HG03442 (cell line): ENCODE results near the gene TSHZ2.

Experiments
- ATAC-seq: cut with Tn5 transposase; IDR thresholded peaks from one replicate; pipeline ENCODE4 v1.9.1; 2021; ENCODE audit warnings: mild to moderate bottlenecking, moderate library complexity; ENCODE audit not compliant: unreplicated experiment

TSHZ2 gene

DNA sequence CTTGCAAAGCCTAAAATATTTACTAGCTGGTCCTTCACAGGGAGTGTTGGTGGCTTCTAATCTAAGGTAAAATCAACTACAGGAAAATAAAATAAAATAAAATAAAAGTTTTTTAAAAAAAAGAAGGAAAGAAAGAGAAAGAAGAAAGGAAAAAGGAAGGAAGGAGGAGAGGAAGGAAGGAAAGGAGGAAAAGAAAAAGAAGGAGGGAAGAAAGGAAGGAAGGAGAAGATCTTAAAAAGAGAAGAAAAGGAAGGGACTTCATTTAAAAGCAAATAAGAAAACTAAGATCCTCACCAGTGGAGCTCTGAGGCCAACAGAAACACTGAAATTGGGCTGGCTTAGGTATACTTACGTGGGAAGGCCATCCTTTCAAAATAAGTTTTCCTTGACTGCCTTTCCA is 178.4 kb downstream of the TSHZ2 start:
- no peak for ATAC-seq

DNA sequence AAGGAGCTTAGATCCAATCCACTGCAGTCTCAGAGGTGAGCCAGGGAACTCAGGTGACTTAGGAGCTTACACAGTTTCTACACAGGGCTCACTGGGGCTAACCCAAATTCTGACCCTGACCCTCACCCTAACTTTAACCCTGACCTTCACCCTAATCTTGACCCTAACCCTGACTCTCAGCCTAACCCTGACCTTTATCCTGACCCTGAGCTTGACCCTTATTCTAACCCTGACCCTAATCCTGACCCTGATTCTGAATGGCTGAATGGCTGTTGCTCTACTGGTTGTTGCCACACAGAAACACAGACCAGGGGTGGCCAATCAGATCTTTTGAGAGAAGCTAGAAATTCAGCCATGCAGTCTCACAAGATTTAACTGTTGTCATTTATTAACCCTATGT is 180.1 kb downstream of the TSHZ2 start:
- ATAC-seq, result no peak

DNA sequence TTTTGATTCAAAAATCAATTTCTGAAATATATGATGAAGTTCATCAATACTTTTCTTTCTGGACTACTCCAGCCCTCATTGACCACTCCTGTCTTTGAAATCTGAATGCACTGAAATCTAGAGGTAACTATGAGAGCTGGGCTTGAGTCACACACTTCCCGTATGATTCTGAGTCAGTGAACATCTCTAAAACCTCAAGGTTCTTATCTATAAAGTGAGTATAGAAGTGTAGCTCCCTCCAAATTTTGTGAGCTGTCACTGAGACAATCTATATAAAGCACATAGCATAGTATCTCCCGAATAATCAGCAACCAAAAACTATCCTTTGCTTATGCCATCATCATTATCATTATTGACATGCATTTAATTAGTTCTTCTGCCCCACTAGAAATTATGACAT is 182.4 kb downstream of the TSHZ2 start:
- ATAC-seq, result peak; percentile 75

DNA sequence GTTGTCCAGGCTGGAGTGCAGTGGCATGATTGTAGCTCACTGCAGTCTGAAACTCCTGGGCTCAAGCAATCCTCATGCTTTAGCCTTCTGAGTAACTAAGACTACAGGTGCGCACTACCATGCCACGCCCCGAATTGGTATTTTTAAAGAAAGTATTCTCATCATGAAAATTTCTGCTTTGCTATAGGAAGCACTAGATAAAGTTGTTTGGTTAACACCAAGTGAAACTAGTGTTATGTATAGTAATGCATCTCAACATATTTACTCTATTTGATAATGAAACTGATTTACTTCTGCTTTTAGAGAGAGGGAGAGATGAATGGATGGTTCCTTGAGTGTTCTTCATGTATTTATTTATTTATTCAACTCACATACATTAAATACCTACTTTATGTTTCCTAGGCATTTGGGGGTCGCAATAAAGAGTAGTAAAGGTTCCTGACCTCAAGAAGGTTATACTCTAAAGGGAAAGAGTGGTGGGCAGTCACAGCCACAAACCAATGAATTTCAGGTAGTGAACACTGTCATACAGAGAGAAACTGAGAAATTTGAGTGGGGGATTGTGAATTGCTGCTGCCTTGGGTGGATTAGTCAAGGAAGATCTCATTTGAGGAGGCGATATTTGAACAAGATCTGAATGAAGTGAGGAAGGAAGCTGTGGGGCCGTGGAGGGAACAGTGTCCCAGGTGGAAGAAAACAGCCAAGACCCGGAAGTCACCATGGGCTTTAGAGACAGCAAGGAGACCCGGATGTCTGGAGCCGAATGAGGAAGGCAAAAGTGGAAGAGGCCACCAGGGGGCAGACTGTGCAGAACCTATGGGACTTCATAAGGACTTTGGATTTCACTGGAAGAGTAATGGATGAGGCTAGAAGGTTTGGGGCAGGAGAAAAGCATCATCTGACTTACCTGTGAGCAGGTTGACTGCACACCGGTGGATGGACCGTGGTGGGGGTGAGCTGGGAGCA is 185.6 kb downstream of the TSHZ2 start:
- peak; percentile 78 for ATAC-seq

DNA sequence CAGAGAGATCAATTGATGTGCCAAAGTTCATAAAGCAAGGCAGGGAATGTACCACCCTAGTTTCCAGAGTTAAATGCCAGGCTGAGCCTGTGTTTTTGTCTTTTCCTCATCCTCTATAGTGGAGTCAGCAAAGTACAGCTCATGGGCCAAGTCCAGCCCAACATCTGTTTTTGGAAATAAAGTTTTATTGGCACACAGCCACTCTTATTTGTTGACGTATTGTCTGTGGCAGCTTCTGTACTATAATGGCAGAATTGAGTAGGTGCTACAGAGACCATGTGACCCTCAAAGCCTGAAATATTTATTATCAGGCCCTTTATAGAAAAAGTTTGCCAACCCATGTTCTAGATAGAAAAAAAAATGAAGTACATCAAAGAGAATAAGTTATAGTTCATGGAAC is 187.0 kb downstream of the TSHZ2 start:
- ATAC-seq, result no peak

DNA sequence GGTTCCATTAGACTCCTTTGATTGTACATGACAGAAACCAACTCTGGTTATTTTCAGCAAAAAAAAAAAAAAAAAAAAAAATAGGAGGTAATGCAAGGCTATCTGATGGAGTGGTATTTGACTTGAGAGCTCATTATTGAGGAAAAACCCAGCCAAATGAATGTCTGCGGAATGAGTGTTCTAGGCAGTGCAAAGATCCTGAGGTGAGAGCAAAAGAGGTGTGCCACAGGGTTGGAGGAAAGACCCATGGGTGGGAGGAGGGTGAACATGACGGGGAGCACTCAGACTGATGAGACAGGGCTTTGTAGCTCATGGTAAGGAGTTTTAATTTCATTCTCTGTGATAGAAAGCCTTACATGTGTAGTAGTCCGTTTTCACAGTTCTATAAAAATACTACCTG is 188.9 kb downstream of the TSHZ2 start:
- ATAC-seq, result no peak

DNA sequence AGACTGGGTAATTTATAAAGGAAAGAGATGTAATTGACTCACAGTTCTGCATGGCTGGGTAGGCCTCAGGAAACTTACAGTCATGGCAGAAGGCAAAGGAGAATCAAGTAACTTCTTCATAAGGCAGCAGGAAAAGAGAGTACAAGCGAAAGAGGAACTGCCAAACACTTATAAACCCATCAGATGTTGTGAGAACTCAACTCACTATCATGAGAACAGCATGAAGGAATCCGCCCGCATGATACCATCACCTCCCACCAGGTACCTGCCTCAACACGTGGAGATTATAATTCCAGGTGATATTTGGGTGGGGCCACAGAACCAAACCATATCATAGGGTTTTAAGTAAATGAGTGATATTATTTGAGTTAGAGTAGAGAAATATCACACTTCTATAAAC is 189.3 kb downstream of the TSHZ2 start:
- no peak for ATAC-seq

DNA sequence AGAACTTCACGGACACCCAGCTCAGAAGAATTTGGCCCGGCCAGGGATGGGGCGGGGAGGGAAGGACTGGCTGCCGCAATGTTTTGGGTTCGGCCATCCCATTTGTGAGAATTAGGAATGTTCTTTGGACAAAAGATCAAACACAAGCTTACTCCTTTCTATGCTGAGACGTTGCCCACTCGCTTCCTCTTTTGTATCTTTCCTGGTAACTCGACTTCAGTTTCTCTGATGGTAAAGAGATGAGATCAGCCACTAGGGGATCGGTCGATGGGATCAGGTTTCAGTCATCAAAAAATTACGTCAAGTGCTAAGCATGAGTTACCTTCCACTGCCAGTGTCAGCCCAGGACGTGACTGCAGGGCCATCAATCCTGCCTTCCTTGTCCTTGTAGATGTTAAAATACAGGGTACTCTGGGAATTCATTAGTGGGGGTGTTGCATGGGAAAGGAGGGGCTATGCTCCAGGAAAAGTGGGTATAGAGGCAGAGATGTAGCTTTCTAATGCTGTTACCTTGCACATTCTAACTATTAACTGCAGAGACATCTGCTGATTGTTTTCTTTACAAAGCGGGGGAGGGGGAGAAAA is 190.2 kb downstream of the TSHZ2 start:
- ATAC-seq, result no peak

DNA sequence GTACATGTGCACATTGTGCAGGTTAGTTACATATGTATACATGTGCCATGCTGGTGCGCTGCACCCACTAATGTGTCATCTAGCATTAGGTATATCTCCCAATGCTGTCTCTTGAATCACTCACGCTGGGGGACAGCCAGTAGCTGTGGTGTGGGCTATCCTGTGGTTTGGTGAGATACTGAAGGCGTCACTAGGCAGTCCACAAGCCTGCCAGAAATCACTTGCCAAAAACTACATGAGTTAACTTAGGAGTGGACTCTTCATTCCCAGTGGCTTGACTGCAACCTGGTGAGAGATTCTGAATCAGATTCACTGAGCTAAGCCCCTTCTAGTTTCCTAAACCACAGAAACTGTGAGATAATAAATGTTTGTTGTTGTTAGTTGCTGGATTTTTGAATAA is 191.3 kb downstream of the TSHZ2 start:
- ATAC-seq, result no peak

DNA sequence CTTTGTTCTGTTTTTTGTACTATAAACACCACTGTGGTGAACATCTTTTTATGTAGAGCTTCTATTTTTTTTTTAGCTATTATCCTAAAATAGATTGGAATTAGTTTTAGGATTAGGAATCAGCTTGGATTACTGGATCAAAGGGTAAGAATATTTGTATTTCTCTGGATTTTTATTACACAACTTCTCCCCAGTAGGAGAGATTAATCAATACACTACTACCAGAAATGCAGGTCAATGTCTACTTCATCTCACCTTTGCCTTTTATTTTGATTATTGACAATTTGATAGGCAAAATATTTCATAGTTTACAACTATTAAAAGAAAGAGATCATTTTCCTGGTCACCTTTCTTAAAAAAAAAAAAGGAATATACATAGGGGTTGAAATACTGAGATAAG is 191.9 kb downstream of the TSHZ2 start:
- ATAC-seq, result no peak

DNA sequence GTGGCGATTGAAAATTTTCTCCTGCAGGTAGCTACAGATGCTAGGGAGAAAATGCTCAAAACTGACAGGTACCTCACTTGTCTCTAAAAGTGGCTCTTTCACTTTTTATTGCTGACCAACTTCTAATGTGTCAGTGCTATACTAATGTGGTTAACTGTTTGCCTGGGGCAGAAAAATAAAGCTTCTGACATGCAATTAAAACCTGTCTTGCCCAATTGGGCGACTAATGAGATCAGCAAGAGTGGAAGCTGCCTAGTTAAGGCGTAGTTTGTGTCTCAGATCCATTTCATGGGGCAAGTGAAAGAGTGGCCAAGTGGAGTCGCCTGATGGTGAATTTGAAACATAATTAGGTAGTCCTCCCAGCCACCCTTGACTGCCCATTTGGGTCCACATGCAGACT is 193.3 kb downstream of the TSHZ2 start:
- no peak for ATAC-seq

DNA sequence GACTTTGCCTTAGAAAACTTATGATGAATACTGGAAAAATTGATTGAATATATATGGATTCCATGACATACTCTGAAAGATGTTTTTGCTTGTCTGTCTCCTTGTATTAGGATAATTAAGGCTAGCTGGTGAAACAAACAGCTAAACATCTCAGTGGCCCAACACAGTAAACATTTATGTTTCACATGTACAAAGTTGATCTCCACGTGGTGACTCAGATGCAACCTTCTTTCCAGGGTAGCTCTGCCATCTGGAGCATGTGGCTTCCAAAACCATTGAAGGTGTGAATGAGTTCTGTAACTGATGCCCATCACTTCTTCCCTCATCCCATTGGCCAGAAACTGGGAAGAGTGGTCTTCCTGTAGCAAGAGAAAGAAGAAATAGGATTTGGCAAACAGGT is 196.3 kb downstream of the TSHZ2 start:
- ATAC-seq, result no peak

DNA sequence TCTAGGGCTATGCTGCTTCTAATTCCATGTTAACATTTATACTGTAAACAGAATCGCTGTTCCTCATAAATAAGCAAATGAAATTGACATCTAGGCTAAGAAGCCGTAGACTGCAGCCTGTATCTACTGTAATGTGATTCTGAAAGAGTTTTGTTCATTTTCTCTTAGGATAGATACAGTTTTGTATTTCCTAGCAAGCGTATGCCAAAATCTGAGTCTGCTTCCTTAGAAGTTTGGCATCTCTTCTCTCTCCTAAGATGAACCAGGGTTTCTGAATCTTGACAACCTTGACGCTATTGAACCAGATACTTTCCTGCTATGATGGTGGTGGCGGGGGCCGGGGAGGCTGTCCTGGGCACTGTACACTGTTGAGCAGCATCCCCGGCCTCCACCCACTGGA is 198.0 kb downstream of the TSHZ2 start:
- no peak for ATAC-seq

DNA sequence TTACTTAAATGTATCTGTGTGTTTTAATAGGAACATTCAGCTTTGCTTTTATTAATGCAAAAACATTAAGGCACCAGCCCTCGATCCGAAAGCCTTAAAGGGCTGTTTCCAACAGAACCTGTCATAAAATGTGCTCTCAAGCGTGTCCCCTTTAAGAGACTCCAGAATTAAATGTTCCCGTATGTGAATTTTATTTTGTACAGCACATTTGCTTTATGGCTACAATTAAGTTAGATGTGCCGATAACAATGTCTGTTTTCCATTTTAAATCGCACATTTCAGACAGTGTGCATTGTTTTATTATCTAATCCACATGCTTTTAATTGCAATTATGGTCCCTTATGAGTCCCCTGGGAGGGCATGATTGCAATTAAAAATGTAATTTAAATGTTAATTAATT is 198.9 kb downstream of the TSHZ2 start:
- ATAC-seq, result no peak

DNA sequence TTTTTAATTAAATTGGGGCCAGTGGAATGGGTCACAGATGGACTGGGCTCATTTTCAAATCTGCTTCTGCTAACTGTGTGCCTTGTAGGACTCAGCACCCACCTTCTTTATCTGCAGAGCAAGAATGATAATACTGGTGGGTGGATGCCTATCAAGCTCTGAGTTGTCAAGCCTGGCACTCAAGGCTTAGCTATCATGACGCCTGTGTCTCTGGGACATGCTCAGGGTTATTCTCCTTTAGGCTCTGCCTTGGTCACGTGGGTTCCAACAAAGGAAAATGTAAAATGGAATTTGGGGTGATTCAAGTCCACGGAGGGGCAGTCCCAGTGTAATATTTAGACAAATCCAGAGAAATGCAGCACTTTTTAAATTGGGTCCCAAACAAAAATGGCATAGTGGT is 202.3 kb downstream of the TSHZ2 start:
- ATAC-seq, result no peak

DNA sequence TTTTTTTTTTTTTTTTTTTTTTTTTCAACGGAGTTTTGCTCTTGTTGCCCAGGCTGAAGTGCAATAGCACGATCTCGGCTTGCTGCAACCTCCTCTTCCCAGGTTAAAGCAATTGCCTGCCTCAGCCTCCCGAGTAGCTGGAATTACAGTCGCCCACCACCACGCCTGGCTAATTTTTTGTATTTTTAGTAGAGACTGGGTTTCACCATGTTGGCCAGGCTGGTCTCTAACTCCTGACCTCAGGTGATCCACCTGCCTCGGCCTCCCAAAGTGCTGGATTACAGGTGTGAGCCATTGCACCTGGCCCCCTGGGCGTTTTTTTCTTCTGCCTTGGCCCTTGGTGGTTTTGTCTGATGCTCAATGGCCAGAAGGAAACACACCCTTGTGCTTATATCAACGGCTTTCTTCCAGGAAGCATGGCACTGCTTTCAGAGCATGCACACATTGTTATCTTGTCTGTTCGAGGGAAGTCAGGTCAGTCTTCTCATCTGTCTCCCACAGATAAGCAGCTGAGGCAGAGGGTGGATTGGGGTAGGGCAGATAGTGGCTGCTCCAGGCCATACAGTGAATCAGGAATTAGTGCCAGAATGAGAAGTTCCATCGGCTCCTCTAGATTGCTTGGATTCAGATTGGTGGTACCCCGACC is 203.1 kb downstream of the TSHZ2 start:
- ATAC-seq, result no peak

DNA sequence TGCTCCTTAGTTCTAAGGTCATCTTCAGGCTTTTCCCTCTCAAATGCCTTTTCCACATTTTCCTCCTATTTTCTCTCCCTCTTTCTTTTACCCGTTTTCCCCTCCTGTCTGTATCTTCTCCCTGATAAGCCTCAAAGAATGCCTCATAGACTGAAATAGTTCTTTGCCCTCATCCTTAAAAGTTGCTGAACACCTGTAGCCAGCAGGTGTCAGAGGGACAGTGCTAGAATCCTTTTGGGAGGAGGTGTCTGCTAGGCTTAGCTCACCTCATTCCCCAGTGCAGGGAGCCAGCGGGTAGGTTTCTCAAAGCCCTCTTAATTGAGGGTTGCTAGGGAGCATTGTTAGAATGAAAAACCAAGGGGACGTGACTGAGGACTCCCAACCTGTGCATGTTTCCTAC is 204.0 kb downstream of the TSHZ2 start:
- no peak for ATAC-seq

DNA sequence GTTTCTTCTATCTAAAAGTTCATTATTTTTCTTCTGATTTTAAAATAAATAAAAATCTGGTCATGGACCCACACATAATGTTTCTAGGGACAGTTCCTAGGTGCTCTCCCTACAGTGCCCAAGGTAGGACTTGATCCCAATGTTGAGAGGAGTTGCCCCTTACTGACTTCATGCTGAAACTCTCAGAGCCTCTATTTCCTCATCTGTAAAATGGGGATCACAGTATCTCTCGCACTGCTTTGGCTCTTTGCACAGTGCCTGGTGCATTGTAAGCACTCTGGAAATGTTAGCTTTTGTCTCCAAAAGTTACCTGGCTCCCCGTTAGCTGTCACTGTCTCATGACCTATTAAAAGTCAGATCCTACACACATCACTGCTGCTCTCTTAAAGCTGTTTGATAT is 205.5 kb downstream of the TSHZ2 start:
- no peak for ATAC-seq

DNA sequence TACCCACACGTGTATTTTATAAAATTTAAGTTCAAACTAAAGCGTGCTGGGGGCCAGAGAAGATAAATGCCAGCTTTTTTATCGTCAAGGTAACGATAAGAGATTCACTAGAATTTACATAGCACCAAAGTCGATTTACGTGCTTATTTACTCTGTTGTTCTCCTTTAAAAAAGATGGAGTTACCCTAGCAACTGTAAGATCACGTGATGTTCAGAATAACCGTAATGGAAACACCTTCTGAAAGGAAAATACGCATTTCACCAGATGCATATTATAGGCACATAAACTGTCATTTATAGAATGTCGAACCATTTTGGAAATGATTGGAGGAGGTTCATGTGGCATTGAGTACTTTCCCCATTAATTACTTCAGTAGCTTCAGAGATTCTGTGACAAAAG is 207.6 kb downstream of the TSHZ2 start:
- no peak for ATAC-seq

DNA sequence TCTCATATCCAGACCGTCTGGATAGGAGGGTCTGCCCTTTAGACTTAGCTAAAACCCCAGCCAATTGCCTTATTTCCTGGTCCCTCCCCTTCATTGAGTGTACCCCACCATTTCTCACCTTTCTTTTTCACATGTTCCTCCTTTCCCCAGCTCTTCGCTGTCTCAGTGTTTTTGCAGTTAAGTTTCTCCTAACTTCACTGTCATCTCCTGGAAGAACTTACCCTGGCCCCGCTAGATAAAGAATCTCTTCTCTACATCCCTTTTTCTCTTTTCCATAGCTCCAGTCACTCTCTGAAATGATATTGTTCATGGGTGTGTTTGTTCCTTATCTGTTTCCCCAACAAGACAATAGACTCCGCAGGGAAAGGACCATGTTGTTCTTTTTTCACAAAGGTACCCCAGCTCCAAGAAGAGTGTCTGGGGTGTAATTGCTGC is 208.8 kb downstream of the TSHZ2 start:
- ATAC-seq, result no peak

DNA sequence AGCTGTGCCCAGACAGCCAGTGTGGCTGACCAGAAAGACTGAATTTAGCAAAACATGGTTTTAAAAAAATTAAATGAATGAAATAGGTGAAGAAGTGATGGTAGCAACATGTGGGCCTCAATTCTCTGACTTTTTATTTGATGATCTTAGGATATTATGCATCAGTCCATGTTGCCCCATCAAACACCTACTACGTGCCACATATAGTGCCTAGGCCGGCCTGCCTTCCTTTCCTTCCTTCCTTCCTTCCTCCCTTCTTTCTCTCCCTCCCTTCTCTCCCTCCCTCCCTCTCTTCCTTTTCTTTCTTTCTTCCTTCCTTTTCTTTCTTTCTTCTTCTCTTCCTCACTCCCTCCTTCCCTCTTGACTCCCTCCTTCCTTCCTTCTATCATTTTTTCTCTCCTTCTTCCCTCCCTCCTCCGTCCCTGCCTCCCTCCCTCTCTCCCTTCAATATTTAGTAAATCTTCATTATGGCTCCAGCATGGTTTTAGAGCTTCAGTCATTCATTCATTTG is 209.8 kb downstream of the TSHZ2 start:
- ATAC-seq, result no peak

DNA sequence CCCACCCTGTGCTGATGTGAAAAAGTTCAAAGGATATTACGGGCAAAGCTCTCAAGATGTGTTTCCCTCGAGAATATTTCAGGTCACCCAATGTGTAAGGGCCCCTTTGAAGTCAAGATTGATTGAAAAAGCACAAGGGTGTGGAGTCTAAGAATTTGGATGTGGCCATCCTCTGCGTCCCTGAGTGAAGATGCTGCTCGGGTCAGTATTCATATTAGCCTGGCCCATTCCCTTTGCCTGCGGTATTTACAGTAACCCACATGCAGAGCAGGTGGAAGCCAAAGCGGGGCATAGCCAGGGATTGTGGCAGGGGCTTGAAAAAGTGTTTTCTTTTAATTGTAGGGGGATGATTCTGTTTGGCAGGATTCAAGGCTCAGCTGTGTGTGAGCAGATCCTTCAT is 211.0 kb downstream of the TSHZ2 start:
- no peak for ATAC-seq
